Amniotic stem cell (primary cell): ENCODE measurements around the gene ZDHHC16.
"Not testable (repeated sequence)": the region's sequence is repeated elsewhere in the genome, so short reads cannot be mapped to it uniquely, and the experiment has no call there.

Source experiments
- DNase-seq: peaks from one replicate; lab custom pipeline; 2025; lab: John Stamatoyannopoulos, UW

Gene ZDHHC16

GRCh38 chr10:97434557-97434956 is 11.4 kb upstream of the ZDHHC16 start:
- DNase-seq = no peak

GRCh38 chr10:97435211-97435610 is 10.8 kb upstream of the ZDHHC16 start:
- no peak for DNase-seq

- no peak for DNase-seq
Observed at GRCh38 chr10:97442277-97442676, 3.7 kb upstream of the ZDHHC16 start.

- no peak for DNase-seq
Observed at GRCh38 chr10:97444212-97444611, 1.8 kb upstream of the ZDHHC16 start.

GRCh38 chr10:97445357-97445721 is 636 bp upstream of the ZDHHC16 start:
- DNase-seq = no peak

- no peak for DNase-seq
Observed at GRCh38 chr10:97450828-97451227, 4.9 kb downstream of the ZDHHC16 start.

GRCh38 chr10:97451605-97452004 is 5.6 kb downstream of the ZDHHC16 start:
- no peak for DNase-seq

GRCh38 chr10:97452352-97452751 is 6.4 kb downstream of the ZDHHC16 start:
- no peak for DNase-seq

- DNase-seq = no peak
Observed at GRCh38 chr10:97454330-97455036, 8.5 kb downstream of the ZDHHC16 start.

GRCh38 chr10:97456034-97456685 is 10.2 kb downstream of the ZDHHC16 start:
- no peak for DNase-seq

GRCh38 chr10:97456686-97457065 is 10.7 kb downstream of the ZDHHC16 start:
- DNase-seq = no peak

- DNase-seq = no peak
Observed at GRCh38 chr10:97459111-97459510, 13.1 kb downstream of the ZDHHC16 start.

- no peak for DNase-seq
Observed at GRCh38 chr10:97459933-97460332, 14.0 kb downstream of the ZDHHC16 start.

GRCh38 chr10:97462309-97462708 is 16.3 kb downstream of the ZDHHC16 start:
- no peak for DNase-seq

GRCh38 chr10:97463363-97464132 is 17.6 kb downstream of the ZDHHC16 start:
- no peak for DNase-seq

- DNase-seq = no peak
Observed at GRCh38 chr10:97464226-97464625, 18.3 kb downstream of the ZDHHC16 start.

GRCh38 chr10:97465982-97466381 is 20.0 kb downstream of the ZDHHC16 start:
- no peak for DNase-seq

- DNase-seq = no peak
Observed at GRCh38 chr10:97466755-97467154, 20.8 kb downstream of the ZDHHC16 start.

- no peak for DNase-seq
Observed at GRCh38 chr10:97468162-97468561, 22.2 kb downstream of the ZDHHC16 start.

- DNase-seq = not testable (repeated sequence)
Observed at GRCh38 chr10:97468781-97469180, 22.8 kb downstream of the ZDHHC16 start.

- DNase-seq = no peak
Observed at GRCh38 chr10:97474918-97475317, 28.9 kb downstream of the ZDHHC16 start.

- no peak for DNase-seq
Observed at GRCh38 chr10:97475936-97476594, 30.1 kb downstream of the ZDHHC16 start.

GRCh38 chr10:97479410-97479809 is 33.4 kb downstream of the ZDHHC16 start:
- not testable (repeated sequence) for DNase-seq
